ENCODE data around the gene LIMS2. TPM values are rescaled to one million over a fixed set of nuclear protein-coding genes. Genes with fewer than 3 reads are reported as not detected.

Gene LIMS2
- total RNA-seq, 1 donor from 2014 or later = 3.8 TPM

GRCh38 chr2:127637725-127638252, 37.5 kb downstream of the LIMS2 start:
- Mint-ChIP-seq H3K36me3 (ENCODE audit: low read depth, unreplicated experiment) (no peaks in the 10 kb centered on the region), H3K4me1 (ENCODE audit: unreplicated experiment) (peaks cover 10% of the 10 kb centered on the region), H3K9me3 (ENCODE audit: unreplicated experiment) (no peaks in the 10 kb centered on the region), H3K27me3 (ENCODE audit: unreplicated experiment) (peaks cover 3% of the 10 kb centered on the region), H3K27ac (ENCODE audit: unreplicated experiment) (peak overlapping the region; percentile 57), H3K4me3 (ENCODE audit: unreplicated experiment) (no peak overlapping the region)
- DNase-seq (ENCODE audit: low spot score) = peak; percentile 41
- TF ChIP-seq CTCF (IDR thresholded peaks at IDR 0.05; ENCODE audit: unreplicated experiment) = no peak

GRCh38 chr2:127637236-127637630, 38.1 kb downstream of the LIMS2 start:
- no peak overlapping the region for H3K4me3 Mint-ChIP-seq (ENCODE audit: unreplicated experiment)
- peaks cover 3% of the 10 kb centered on the region for H3K27me3 Mint-ChIP-seq (ENCODE audit: unreplicated experiment)
- peak overlapping the region; percentile 57 for H3K27ac Mint-ChIP-seq (ENCODE audit: unreplicated experiment)
- DNase-seq (ENCODE audit: low spot score) = no peak
- no peaks in the 10 kb centered on the region for H3K9me3 Mint-ChIP-seq (ENCODE audit: unreplicated experiment)
- no peaks in the 10 kb centered on the region for H3K36me3 Mint-ChIP-seq (ENCODE audit: low read depth, unreplicated experiment)
- TF ChIP-seq CTCF (IDR thresholded peaks at IDR 0.05; ENCODE audit: unreplicated experiment) = no peak
- peaks cover 10% of the 10 kb centered on the region for H3K4me1 Mint-ChIP-seq (ENCODE audit: unreplicated experiment)

GRCh38 chr2:127636248-127637235, 38.8 kb downstream of the LIMS2 start:
- no peaks in the 10 kb centered on the region for H3K36me3 Mint-ChIP-seq (ENCODE audit: low read depth, unreplicated experiment)
- no peaks in the 10 kb centered on the region for H3K9me3 Mint-ChIP-seq (ENCODE audit: unreplicated experiment)
- H3K4me1 Mint-ChIP-seq (ENCODE audit: unreplicated experiment) = peaks cover 10% of the 10 kb centered on the region
- no peak for TF ChIP-seq CTCF (IDR thresholded peaks at IDR 0.05; ENCODE audit: unreplicated experiment)
- no peak overlapping the region for H3K4me3 Mint-ChIP-seq (ENCODE audit: unreplicated experiment)
- peaks cover 3% of the 10 kb centered on the region for H3K27me3 Mint-ChIP-seq (ENCODE audit: unreplicated experiment)
- no peak for DNase-seq (ENCODE audit: low spot score)
- peak overlapping the region; percentile 57 for H3K27ac Mint-ChIP-seq (ENCODE audit: unreplicated experiment)

GRCh38 chr2:127635380-127636237, 39.7 kb downstream of the LIMS2 start:
- no peak overlapping the region for H3K4me3 Mint-ChIP-seq (ENCODE audit: unreplicated experiment)
- H3K36me3 Mint-ChIP-seq (ENCODE audit: low read depth, unreplicated experiment) = no peaks in the 10 kb centered on the region
- no peaks in the 10 kb centered on the region for H3K27me3 Mint-ChIP-seq (ENCODE audit: unreplicated experiment)
- no peaks in the 10 kb centered on the region for H3K9me3 Mint-ChIP-seq (ENCODE audit: unreplicated experiment)
- H3K27ac Mint-ChIP-seq (ENCODE audit: unreplicated experiment) = no peak overlapping the region
- no peak for DNase-seq (ENCODE audit: low spot score)
- peaks cover 10% of the 10 kb centered on the region for H3K4me1 Mint-ChIP-seq (ENCODE audit: unreplicated experiment)
- TF ChIP-seq CTCF (IDR thresholded peaks at IDR 0.05; ENCODE audit: unreplicated experiment) = no peak
